Activated CD4-positive, CD25-positive, alpha-beta regulatory T cell treated with anti-CD3 and anti-CD28 coated beads, Interleukin-2, amount 50 U/mL, for 72 hours (primary cell): ENCODE measurements around the gene SELENOI.
"Not testable (repeated sequence)": the region's sequence is repeated elsewhere in the genome, so short reads cannot be mapped to it uniquely, and the experiment has no call there.

Source experiments
- DNase-seq: peaks from one replicate; pipeline ENCODE4 v3.0.0; 2021

Gene SELENOI

DNA sequence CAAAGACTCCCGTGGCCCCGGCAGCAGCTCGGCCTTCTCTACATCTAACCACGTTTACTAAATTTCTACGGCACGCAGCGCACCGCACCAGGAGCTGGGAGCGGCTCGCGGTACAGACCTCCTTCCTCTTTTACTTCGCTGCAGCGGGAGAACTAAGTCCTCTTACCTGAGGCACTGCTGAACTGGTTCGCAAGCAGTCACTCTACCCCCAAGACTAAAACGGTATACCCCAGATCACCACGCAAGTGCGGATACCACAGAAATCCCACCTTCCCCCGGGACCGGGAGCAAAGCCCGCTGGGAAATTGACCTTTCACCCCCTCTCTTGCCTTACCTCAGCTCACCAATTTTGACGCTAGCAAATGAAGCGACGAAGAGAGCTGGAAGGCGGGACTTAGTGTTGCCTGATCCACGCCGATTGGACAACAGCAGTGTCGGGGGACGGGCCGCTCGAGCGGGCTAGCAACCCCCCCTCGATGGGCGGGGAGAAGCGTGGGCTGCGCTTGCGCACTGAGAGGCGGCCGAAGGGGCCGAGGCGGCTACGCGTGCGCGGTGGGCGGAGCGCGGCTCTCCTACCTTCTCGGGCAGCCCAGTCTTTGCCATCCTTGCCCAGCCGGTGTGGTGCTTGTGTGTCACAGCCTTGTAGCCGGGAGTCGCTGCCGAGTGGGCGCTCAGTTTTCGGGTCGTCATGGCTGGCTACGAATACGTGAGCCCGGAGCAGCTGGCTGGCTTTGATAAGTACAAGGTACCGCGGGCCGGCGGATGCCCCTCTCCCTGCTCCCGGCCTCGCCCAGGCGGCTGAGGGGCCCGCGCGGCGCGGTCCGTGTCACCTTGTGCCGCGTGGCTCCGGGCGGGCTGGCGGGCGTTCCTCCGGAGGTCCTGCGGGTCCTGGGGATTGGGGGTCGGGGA, at the start of gene SELENOI:
SELENOI (plus strand) TSS at position 599 of the 909 bp plus-strand sequence; CDS start at position 689, 90 bp downstream.
- DNase-seq = peak; percentile 100

DNA sequence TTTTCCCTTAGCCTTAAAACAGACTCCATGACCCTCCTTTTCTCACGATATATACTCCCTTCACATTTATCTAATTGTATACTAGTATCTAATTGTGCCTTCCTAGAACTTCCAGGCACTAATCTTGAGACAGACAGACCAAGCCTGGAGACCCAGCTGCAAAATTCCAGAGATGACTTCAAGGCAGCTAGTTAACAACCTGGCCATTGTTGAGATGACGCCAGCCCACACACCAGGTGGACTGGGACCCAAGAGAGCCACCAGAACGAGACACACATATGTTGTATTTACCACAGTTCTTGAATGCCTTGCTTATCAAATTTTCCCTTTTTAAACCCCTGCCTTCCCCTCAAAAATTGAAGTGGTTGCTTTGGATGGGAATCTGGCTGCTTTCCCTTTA, 48.9 kb upstream of the SELENOI start:
- no peak for DNase-seq

GRCh38 chr2:26298286-26298637, 47.7 kb upstream of the SELENOI start:
- no peak for DNase-seq

DNA sequence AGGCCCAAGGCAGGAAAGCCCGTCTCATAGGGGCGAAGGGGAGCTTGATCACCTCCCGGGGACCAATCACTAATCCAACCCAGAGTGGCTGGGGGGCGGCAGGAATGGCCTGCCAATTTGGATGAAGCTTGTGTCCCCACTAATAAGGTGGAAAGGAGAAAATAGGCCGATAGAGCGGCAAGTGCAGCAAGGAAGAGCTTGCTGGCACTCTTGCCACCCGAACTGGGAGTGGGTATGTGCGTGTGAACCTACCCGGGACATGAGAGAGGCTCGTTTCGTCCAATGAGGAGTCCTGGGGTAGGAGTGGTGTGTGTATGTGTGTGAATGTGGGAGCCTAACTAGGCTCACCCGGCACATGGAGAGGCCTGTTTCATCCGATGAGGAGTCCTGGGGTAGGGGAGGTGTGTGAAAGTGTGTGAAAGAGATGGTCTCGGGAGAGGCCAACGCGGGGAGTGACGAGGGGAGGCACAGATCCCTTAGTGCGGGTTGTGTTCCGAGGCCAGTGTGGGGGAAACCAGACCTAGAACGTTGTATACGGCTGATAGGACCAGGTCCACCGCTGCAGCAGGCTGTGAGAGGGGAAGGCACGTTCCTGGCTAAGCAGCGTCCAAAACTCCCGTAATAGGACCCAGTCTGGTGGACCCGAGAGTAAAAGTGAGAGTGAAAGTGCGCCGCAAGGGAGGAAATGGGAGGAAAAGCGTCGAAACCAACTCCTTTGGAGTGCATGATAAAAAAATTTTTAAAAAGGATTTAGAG, 47.1 kb upstream of the SELENOI start:
- no peak for DNase-seq

GRCh38 chr2:26299471-26300101, 46.4 kb upstream of the SELENOI start:
- no peak for DNase-seq

GRCh38 chr2:26300234-26300925, 45.6 kb upstream of the SELENOI start:
- no peak for DNase-seq

DNA sequence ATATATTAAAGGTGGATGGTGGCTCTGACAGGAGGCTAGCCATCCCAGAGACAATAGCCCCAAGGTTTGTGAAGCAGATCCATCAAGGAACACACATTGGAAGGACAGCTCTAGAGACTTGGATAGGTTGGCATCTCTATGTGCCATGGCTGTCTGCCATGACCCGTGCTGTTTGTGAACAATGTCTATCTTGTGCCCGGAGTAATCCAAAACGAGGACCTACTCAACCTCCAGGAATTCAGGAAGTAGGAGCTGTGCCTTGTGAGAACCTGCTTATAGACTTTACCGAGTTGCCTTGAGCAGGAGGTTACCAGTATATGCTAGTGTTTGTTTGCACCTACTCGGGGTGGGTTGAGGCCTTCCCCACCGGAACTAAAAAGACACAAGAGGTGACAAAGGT, 43.1 kb upstream of the SELENOI start:
- no peak for DNase-seq

DNA sequence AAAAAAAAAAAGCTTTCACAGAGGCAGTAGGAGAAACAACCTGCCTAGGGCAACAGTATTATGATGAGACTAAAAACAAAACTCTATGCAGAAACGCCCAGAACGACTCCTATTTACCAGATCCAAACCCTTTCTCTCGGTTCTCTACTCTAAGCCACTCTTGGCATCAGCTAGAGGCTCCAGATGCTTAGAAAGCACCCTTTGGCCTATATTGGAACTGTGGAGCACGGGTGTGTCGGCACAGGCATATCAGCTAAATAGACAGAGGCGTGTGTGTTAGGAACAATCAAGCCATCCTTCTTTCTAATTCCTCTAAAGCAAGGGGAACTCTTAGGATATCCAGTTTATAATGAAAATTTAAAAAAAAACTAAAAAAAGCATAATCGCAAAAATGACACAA, 40.8 kb upstream of the SELENOI start:
- DNase-seq = not testable (repeated sequence)

DNA sequence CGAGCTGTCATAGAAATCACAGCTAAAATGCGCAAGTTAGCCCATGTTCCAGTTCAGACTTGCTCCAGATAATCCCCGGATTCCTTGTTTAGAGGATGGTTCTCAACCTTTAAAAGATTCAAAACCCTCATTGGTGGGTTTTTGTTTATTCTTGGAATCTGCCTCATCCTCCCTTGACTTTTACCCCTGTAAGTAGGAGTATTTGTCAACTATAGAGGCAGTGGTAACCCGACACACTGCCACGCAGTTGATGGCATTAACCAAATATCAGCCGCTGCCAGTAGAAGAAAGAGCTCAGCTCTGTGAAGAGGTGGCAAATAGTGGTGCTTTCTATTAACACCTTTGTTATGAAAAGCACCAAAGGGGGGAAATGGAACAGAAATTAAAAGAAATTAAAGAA, 40.4 kb upstream of the SELENOI start:
- DNase-seq = no peak

GRCh38 chr2:26309921-26310320, 36.0 kb upstream of the SELENOI start:
- no peak for DNase-seq

- DNase-seq = no peak
These were observed 33.5 kb upstream of the SELENOI start for GRCh38 chr2:26312471-26312870.

DNA sequence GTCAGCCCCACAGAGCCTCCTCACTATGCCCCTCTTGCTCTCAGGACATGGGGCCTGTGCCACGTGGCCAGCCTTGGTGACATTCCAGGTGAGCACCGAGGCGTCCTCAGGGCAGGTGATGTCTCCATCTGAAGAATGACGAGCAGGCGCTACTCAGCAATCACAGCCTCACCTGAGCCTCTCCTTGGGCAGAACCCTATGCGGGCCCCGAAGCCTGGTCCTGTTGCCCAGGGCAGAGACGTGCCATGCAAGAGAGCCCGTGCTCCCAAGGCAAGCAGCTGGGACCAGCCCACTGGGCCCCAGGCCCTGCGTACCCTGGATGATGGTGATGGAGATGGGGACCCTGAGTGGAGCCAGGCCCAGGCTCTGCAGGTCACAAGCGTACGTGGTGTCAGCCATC, 32.5 kb upstream of the SELENOI start:
- DNase-seq = no peak

DNA sequence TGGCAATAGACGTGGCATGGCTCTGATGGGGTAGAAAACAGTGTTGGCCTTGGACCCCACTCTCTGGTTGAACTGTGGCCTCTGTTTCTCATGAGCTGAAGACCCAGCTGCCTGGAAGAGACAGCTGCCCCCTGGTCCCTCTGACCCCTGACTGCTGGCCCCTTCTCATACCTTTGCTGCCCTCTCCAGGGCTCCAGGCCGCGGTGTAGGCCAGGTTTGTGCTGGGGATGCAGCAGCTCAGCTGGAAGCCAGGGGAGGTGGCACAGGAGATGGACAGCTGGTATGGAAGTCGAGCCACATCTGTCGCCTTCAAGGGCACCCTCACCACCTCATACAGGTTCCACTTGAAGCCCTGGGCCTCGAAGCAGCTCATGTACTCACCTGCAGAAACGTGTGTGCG, 31.7 kb upstream of the SELENOI start:
- DNase-seq = no peak

DNA sequence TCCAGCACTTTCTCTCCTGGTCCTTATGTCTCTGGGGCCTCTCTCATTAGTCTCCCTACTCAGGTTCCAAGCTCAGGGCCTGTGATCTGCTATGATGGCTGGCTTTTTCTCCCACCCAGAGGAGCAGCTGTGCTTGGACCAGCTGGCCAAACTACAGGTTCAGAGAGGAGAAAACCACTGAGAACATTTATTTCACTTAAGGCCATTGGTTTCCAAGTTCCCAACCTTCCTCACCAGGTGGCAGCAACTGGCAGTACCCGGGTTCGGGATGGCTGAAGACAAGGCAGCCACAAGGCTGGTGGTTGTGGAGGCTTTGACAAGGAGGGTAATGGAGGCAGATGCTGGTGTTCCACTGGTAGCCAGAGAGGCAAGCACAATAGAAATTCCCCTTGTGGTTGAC, 29.9 kb upstream of the SELENOI start:
- DNase-seq = no peak

DNA sequence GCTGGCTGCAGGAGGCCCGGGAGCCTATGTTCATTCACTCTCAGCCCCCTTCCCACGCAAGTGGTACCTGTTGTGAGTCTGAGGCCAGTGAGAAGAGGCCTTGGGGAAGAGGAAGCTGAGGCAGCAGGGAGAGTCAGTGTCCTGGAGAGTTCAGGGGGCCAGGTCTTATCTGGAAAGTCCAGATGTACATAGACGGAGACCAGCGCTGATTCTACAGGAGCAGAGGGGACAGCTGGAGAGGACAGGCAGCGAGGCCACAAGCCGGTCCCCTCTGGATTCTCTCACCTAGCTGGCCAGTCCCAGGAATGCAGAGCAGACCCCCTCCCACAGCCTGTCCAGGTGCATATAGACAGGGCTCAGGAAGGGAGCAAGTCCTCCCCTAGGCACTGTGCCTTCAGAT, 29.1 kb upstream of the SELENOI start:
- no peak for DNase-seq

- DNase-seq = no peak
These were observed 28.4 kb upstream of the SELENOI start for GRCh38 chr2:26317377-26318105.

- DNase-seq = no peak
These were observed 27.0 kb upstream of the SELENOI start for GRCh38 chr2:26318950-26319349.

- not testable (repeated sequence) for DNase-seq
These were observed 21.5 kb upstream of the SELENOI start for GRCh38 chr2:26324479-26324878.

DNA sequence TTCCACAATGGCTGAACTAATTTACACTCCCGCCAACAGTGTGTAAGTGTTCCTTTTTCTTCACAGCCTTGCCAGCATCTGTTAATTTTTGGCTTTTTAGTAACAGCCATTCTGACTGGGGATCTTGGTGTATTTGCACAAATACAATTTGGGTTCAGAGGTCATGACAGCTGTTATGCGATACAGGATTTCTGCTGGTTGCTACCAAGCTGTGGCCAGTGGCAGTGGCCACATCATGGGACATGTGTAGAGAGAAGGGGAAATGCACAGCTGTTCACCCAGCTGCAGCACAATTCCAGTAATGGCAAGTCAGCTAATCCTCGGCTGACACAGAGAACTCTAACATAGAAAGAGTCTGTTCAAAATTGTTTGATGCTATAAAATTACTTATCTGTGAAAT, 21.0 kb upstream of the SELENOI start:
- no peak for DNase-seq

- DNase-seq = no peak
These were observed 20.1 kb upstream of the SELENOI start for GRCh38 chr2:26325851-26326250.

DNA sequence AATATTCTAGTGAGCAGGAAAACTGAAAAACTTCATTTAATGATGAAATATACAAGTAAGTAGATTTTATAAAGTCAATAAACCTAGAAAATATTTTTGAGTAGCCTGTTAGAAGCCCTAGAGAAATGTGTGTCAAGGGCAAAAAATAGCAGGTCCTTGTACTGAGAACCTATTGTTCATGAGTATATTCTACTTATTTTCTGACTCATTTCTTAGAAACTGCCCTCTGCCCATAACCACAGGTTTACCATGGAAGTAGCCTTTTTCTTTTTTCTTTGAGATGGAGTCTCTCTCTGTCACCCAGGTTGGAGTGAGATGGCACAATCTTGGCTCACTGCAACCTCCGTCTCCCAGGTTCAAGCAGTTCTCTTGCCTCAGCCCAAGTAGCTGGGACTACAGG, 19.4 kb upstream of the SELENOI start:
- no peak for DNase-seq
